GM13976 (cell line): ENCODE measurements around the gene RGL2.

ENCODE experiments used
- DNase-seq: peaks from one replicate; pipeline ENCODE4 v3.0.0; 2012; ENCODE audit warnings: low spot score
- in situ Hi-C: fragments of 300-500 bp; cut with MboI; formaldehyde crosslinking; loops from one replicate; pipeline ENCODE4 v1.12.0; 2022; ENCODE audit warnings: low sequenced_read_pairs, mixed read lengths, inconsistent platforms; ENCODE audit not compliant: unreplicated experiment
- TF ChIP-seq, protein P1 (sequence below): IDR thresholded peaks from 2 replicates; pipeline ENCODE4 v1.5.1; 2012; ENCODE audit warnings: borderline replicate concordance, mild to moderate bottlenecking; ENCODE audit not compliant: insufficient read depth; ENCODE audit errors: extremely low read depth, missing control alignments, control extremely low read depth

The RGL2 gene

DNA sequence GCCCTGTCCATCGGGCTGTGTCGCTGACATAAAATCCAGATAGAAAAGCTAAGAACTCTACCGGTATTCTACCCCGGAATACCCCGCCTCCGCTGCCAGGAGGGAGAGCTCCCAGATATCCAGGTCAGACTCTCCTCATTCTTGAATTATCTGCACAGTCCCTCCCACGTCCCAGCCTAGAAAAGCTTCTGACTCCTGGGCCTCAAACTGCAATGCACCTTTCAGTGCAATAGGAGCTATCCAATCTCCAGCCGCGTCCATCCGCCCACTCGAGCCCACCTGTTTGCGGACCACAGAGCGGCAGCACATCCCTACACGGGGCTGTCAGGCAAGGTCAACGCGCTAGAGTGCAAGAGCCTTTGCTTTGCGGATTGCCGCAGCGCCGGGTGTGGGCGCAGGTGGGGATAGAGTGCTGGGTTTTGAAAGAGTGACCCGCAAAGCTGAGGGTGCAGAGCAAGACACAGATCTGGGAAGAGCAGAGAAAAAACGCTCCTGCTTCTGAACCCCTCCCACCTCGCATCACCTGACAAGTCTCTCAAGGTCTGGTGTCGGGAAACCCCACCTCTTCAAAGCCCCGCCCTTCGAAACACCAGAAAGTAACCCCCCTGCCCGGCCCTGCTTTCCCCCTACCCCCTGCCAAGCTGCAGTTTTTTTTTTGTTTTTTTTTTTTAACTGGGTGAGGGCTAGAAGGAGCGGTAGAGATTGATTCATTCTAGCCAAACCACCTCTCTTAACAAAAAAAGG is 13.8 kb upstream of the RGL2 start:
- in situ Hi-C loops, result no loop called here
- TF ChIP-seq, protein P1, sequence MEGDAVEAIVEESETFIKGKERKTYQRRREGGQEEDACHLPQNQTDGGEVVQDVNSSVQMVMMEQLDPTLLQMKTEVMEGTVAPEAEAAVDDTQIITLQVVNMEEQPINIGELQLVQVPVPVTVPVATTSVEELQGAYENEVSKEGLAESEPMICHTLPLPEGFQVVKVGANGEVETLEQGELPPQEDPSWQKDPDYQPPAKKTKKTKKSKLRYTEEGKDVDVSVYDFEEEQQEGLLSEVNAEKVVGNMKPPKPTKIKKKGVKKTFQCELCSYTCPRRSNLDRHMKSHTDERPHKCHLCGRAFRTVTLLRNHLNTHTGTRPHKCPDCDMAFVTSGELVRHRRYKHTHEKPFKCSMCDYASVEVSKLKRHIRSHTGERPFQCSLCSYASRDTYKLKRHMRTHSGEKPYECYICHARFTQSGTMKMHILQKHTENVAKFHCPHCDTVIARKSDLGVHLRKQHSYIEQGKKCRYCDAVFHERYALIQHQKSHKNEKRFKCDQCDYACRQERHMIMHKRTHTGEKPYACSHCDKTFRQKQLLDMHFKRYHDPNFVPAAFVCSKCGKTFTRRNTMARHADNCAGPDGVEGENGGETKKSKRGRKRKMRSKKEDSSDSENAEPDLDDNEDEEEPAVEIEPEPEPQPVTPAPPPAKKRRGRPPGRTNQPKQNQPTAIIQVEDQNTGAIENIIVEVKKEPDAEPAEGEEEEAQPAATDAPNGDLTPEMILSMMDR, result no peak
- DNase-seq, result peak; percentile 91

GRCh38 chr6:33306356-33306755 is 7.6 kb upstream of the RGL2 start:
- TF ChIP-seq, protein P1, result no peak
- in situ Hi-C loops, result no loop called here
- DNase-seq, result no peak

DNA sequence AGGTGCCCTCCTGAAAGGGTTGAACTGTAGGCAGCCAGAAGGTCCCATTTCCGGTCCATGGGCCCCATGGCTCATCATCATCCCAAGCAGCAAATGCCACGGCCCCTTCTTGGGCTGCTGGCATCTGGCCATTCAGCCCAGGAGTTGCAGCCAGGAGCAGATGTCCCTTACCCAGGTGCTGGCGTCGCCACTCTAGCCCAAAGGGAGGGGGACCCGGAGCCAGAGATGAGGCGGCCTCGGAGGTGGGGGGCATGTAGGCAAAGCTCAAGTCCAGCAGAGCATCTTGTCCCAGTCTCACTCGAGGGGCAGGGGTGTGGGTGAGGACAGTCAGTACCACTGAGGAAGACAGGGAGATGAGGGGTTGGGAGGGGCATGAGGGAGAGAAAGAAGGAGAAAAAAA is 6.3 kb upstream of the RGL2 start:
- in situ Hi-C loops, result no loop called here
- TF ChIP-seq, protein P1, result no peak
- DNase-seq, result no peak

DNA sequence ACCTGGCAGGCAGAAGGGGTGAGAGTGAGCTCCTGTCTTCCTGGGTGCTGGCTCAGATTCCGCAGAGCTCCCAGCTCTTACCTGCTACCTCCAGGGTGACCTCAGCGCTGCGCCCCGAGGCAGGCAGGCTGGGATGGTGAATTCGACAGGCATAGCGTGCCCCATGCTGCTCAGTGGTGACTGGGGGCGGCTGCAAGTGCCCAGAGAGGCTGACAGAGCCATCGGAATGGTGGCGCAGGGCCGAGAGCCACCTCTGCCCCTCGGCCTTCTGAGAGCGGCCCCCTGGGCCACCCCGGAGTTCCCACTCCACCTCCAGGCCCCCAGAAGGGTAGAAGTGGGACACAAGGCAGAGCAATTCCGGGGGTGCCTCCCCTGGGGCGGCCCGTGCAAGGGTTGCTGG is 5.5 kb upstream of the RGL2 start:
- no peak for DNase-seq
- TF ChIP-seq, protein P1, result no peak
- in situ Hi-C loops, result no loop called here

GRCh38 chr6:33301877-33302276 is 3.1 kb upstream of the RGL2 start:
- TF ChIP-seq, protein P1, result no peak
- no peak for DNase-seq
- in situ Hi-C loops, result no loop called here

DNA sequence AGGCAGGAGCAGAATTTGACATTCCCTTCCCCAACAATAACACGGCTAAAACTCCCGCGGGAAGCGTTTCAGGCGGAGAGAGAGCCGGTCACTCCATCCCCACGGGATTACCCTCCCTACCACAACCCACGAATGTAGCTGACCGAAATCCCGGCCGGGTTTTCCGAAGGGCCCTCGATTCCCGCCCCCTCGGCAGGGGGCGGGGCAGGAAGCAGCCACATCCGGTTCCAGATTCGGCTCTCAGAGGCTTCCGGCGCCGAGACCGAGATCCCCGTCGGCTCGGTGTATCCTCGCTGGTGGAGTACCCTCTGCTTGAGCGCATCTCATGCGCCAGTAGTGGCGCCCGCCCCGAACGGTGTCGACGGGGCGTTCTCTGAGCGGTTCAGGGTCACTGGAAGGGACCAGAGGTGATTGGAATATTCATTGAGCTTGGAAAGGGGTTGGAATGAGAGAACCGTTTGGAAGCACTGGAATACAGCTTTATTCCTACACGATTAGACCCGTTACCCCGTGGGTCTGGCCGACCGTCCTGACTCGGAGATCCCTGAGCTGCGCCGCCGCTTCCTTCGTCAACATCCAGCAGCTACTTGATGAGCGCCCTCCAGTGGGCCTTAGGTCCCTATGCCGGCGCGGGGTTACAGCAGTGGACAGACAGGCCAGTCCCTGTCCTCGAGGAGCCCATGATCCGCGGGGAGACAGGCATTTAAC is 649 bp upstream of the RGL2 start:
- TF ChIP-seq, protein P1, result peak; percentile 86
- in situ Hi-C loops, result no loop called here
- peak; percentile 94 for DNase-seq
